ENCODE measurements around the gene AKTIP.
"Not testable (repeated sequence)": the region's sequence is repeated elsewhere in the genome, so short reads cannot be mapped to it uniquely, and the experiment has no call there.

Gene AKTIP

GRCh38 chr16:53502331-53503269, at the start of gene AKTIP:
Gene AKTIP, minus strand, starts transcription at chr16:53503209. Its CDS starts 2,950 bp downstream, at chr16:53500259.
- DNase-seq, result no peak

GRCh38 chr16:53549970-53550690, 47.1 kb upstream of the AKTIP start:
- DNase-seq, result peak; percentile 31

GRCh38 chr16:53546988-53547391, 44.0 kb upstream of the AKTIP start:
- no peak for DNase-seq

- peak; percentile 47 for DNase-seq
These were observed 42.4 kb upstream of the AKTIP start for GRCh38 chr16:53545433-53545832.

- no peak for DNase-seq
These were observed 39.3 kb upstream of the AKTIP start for GRCh38 chr16:53542283-53542682.

GRCh38 chr16:53541326-53541725, 38.3 kb upstream of the AKTIP start:
- no peak for DNase-seq

GRCh38 chr16:53539759-53540718, 37.0 kb upstream of the AKTIP start:
- DNase-seq, result not testable (repeated sequence)

- not testable (repeated sequence) for DNase-seq
These were observed 36.3 kb upstream of the AKTIP start for GRCh38 chr16:53539346-53539745.

- no peak for DNase-seq
These were observed 34.6 kb upstream of the AKTIP start for GRCh38 chr16:53537626-53538025.

- DNase-seq, result no peak
These were observed 31.2 kb upstream of the AKTIP start for GRCh38 chr16:53534206-53534605.

GRCh38 chr16:53530741-53531140, 27.7 kb upstream of the AKTIP start:
- DNase-seq, result no peak

- DNase-seq, result no peak
These were observed 27.0 kb upstream of the AKTIP start for GRCh38 chr16:53530046-53530445.

- no peak for DNase-seq
These were observed 26.5 kb upstream of the AKTIP start for GRCh38 chr16:53529513-53529912.

GRCh38 chr16:53528797-53529196, 25.8 kb upstream of the AKTIP start:
- no peak for DNase-seq

- no peak for DNase-seq
These were observed 21.1 kb upstream of the AKTIP start for GRCh38 chr16:53523971-53524548.

GRCh38 chr16:53523126-53523804, 20.3 kb upstream of the AKTIP start:
- no peak for DNase-seq

- DNase-seq, result no peak
These were observed 16.5 kb upstream of the AKTIP start for GRCh38 chr16:53519417-53520091.

GRCh38 chr16:53518550-53519416, 15.8 kb upstream of the AKTIP start:
- DNase-seq, result peak; percentile 78

- no peak for DNase-seq
These were observed 14.8 kb upstream of the AKTIP start for GRCh38 chr16:53517851-53518250.

GRCh38 chr16:53515811-53516210, 12.8 kb upstream of the AKTIP start:
- DNase-seq, result no peak
